Measurements from ENCODE around the gene HNF1A. TPM values are rescaled to one million over a fixed set of nuclear protein-coding genes. Genes with fewer than 3 reads are reported as not detected.
A peak's percentile ranks its signal among the peaks of the same experiment; 100 is the strongest.

Gene HNF1A
- total RNA-seq, 1 donor from 2014 or later: not detected

GRCh38 chr12:120996133-120996746, 17.9 kb downstream of the HNF1A start:
- H3K9me3 Mint-ChIP-seq: no peaks in the 10 kb centered on the region
- no peak for DNase-seq (ENCODE audit: low spot score in 2 of 2, unreplicated experiment in 2 of 2)
- TF ChIP-seq CTCF (IDR thresholded peaks at IDR 0.05; ENCODE audit: unreplicated experiment): no peak
- no peaks in the 10 kb centered on the region for H3K36me3 Mint-ChIP-seq
- H3K4me1 Mint-ChIP-seq: peaks cover 8% of the 10 kb centered on the region
- no peak overlapping the region for H3K4me3 Mint-ChIP-seq
- peaks cover 25% of the 10 kb centered on the region for H3K27me3 Mint-ChIP-seq (ENCODE audit: low read depth)
- H3K27ac Mint-ChIP-seq: no peak overlapping the region

- TF ChIP-seq CTCF (IDR thresholded peaks at IDR 0.05; ENCODE audit: unreplicated experiment): no peak
- no peaks in the 10 kb centered on the region for H3K36me3 Mint-ChIP-seq
- H3K4me3 Mint-ChIP-seq: no peak overlapping the region
- H3K27me3 Mint-ChIP-seq (ENCODE audit: low read depth): peaks cover 19% of the 10 kb centered on the region
- no peak overlapping the region for H3K27ac Mint-ChIP-seq
- peaks cover 8% of the 10 kb centered on the region for H3K4me1 Mint-ChIP-seq
- no peaks in the 10 kb centered on the region for H3K9me3 Mint-ChIP-seq
- DNase-seq (ENCODE audit: low spot score in 2 of 2, unreplicated experiment in 2 of 2): no peak
Observed at GRCh38 chr12:120997448-120997847, 19.1 kb downstream of the HNF1A start.

- no peak for TF ChIP-seq CTCF (IDR thresholded peaks at IDR 0.05; ENCODE audit: unreplicated experiment)
- H3K36me3 Mint-ChIP-seq: peaks cover 3% of the 10 kb centered on the region
- H3K27ac Mint-ChIP-seq: no peak overlapping the region
- no peak for DNase-seq (ENCODE audit: low spot score in 2 of 2, unreplicated experiment in 2 of 2)
- peaks cover 11% of the 10 kb centered on the region for H3K27me3 Mint-ChIP-seq (ENCODE audit: low read depth)
- H3K4me3 Mint-ChIP-seq: no peak overlapping the region
- H3K4me1 Mint-ChIP-seq: peaks cover 8% of the 10 kb centered on the region
- no peaks in the 10 kb centered on the region for H3K9me3 Mint-ChIP-seq
Observed at GRCh38 chr12:120998435-120998834, 20.1 kb downstream of the HNF1A start.

- Mint-ChIP-seq H3K4me3 (no peak overlapping the region), H3K4me1 (peaks cover 8% of the 10 kb centered on the region), H3K9me3 (no peaks in the 10 kb centered on the region), H3K36me3 (peaks cover 11% of the 10 kb centered on the region), H3K27ac (peak overlapping the region; percentile 79), H3K27me3 (ENCODE audit: low read depth) (peaks cover 9% of the 10 kb centered on the region)
- no peak for DNase-seq (ENCODE audit: low spot score in 2 of 2, unreplicated experiment in 2 of 2)
- TF ChIP-seq CTCF (IDR thresholded peaks at IDR 0.05; ENCODE audit: unreplicated experiment): no peak
Observed at GRCh38 chr12:120999191-121000120, 21.1 kb downstream of the HNF1A start.

GRCh38 chr12:121000530-121000929, 22.2 kb downstream of the HNF1A start:
- no peaks in the 10 kb centered on the region for H3K9me3 Mint-ChIP-seq
- no peak overlapping the region for H3K27ac Mint-ChIP-seq
- H3K27me3 Mint-ChIP-seq (ENCODE audit: low read depth): peaks cover 2% of the 10 kb centered on the region
- H3K4me1 Mint-ChIP-seq: peaks cover 8% of the 10 kb centered on the region
- no peak overlapping the region for H3K4me3 Mint-ChIP-seq
- peaks cover 19% of the 10 kb centered on the region for H3K36me3 Mint-ChIP-seq
- no peak for TF ChIP-seq CTCF (IDR thresholded peaks at IDR 0.05; ENCODE audit: unreplicated experiment)
- DNase-seq (ENCODE audit: low spot score in 2 of 2, unreplicated experiment in 2 of 2): no peak

Measured in mesothelial cell of epicardium (in vitro differentiated cells).